Urinary bladder (tissue), 4 donors: Measurements from ENCODE around the gene ZNF766. TPM values are rescaled to one million over a fixed set of nuclear protein-coding genes. Genes with fewer than 3 reads are reported as not detected.
A peak's percentile ranks its signal among the peaks of the same experiment; 100 is the strongest.

Experiments used
- DNase-seq: peaks from one replicate; pipeline ENCODE4 v3.0.0-alpha.2; 2015; ENCODE audit errors: extremely low spot score
- H3K27ac ChIP-seq: one replicate; pipeline ENCODE4 v1.5.1; 2013; ENCODE audit warnings: low read depth, mild to moderate bottlenecking, moderate library complexity
- H3K36me3 ChIP-seq: one replicate; pipeline ENCODE4 v1.6.1; 2013; ENCODE audit warnings: mild to moderate bottlenecking, moderate library complexity; ENCODE audit not compliant: insufficient read depth
- H3K4me1 ChIP-seq: one replicate; pipeline ENCODE4 v1.6.1; 2013; ENCODE audit warnings: mild to moderate bottlenecking, moderate library complexity; ENCODE audit not compliant: insufficient read depth
- H3K4me3 ChIP-seq: one replicate; pipeline ENCODE4 v1.5.1; 2013; ENCODE audit warnings: low read depth, low read length
- WGBS: extraction: QIAGEN DNeasy Blood & Tissue Kit; methylation state at CpG from one replicate; pipeline ENCODE4 v1.1.7; 2013; 5-methylcytosine and 5-hydroxymethylcytosine counted together
- polyA plus RNA-seq: library from polyadenylated mRNA; stranded (reverse); fragments of 200-250 nt; gene quantifications from one replicate; pipeline ENCODE4 v1.2.3, GENCODE V29; 2013
- total RNA-seq: library from RNA; depleted of rRNA; stranded (reverse); fragments of >200 nt; gene quantifications from one replicate; pipeline ENCODE4 v1.2.3, GENCODE V29; 2014
- donor health status: healthy with polysubstance abuse.
- donor health status: healthy.

ZNF766 gene
- total RNA-seq (28.1 TPM), polyA plus RNA-seq (11.7 TPM)

DNA sequence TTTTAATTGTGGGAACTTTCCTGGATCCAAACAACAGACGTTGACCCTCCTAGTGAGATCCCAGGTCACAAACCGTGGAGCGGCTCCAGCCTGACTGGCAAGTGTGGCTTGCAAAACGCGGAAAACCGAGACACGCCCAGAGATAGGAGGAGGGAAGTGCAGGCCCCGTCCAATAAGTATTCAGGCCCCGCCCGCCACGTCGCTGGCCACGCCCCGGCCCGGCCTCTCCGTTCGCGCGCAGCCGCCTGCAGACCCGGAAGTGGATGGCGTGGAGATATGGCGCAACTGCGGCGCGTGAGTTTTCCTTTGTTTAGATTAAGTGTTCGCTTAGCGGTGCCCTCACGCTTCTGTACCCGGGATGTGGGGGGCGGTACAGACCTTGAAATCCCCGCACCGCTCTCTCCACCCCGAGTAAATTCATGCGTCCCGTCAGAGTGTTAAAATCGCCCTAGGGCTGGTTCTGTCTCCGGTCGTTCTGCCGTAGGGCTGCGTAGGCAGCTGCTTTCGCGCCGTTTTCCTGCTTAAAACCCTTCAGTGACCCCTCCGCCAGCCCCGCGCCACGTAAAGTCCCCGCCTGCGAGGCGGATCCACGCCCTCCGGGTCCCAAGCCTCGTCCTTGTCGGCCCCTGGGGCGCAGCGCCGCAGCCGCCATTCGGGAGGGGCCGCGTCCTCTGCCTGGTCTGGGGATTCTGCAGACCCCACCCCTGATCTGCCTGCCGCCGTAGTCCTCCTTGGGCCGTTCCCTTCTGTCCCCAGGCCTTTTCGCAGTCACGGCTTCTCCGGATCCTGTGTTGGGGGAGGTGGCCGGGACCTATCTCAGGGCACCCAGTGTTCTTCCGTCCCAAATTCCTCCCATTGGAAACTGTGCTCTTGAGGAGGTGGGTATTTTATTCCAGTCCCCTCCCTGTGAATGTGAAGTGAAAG is at the start of gene ZNF766:
ZNF766 (plus strand) TSS at position 250 of the 924 bp plus-strand sequence; CDS start at position 277, 27 bp downstream.
- peak; percentile 86 for DNase-seq
- H3K4me1 ChIP-seq: peaks cover 6% of the 10 kb centered on the region
- WGBS: under 1% methylated on average over 70 of the region's 70 CpGs
- H3K36me3 ChIP-seq: no peaks in the 10 kb centered on the region
- peak within 1 kb of the TSS; percentile 96 for H3K27ac ChIP-seq
- H3K4me3 ChIP-seq: peak within 1 kb of the TSS; percentile 75

DNA sequence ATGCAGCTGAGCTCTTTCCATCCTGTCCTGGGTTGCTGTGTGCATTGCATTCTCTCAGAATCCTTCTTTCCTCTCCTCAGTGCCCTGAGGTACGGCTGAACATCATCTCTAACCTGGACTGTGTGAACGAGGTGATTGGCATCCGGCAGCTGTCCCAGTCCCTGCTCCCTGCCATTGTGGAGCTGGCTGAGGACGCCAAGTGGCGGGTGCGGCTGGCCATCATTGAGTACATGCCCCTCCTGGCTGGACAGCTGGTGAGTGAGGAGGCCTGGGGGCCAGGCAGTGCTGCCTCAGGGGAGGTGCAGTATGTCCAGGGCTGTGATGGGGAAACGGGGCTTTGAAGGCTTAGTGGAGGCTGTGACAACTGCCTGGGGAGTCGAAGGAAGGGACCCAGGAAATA is 49.8 kb upstream of the ZNF766 start:
- H3K4me3 ChIP-seq: no peak overlapping the region
- no peaks in the 10 kb centered on the region for H3K4me1 ChIP-seq
- no peak overlapping the region for H3K27ac ChIP-seq
- 93% methylated on average over 8 of the region's 8 CpGs for WGBS
- peaks cover 7% of the 10 kb centered on the region for H3K36me3 ChIP-seq
- DNase-seq: no peak

DNA sequence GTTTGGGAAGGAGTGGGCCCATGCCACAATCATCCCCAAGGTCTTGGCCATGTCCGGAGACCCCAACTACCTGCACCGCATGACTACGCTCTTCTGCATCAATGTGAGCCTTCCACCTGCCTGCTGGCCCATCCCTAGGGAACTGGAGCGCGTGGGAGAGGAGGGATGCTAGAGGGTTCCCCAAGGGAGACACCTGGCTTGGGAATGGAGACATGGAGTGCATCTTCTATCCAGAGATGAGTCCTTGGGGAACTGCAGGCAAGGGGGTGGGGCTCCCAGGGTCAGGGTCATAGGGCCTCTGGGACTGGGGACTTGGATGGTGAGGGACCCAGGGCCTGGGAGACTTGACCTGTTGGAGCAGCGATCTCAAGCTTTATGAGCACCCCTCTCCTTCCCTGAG is 48.4 kb upstream of the ZNF766 start:
- WGBS: 97% methylated on average over 6 of the region's 6 CpGs
- DNase-seq: no peak
- Histone ChIP-seq H3K4me1 (no peaks in the 10 kb centered on the region), H3K4me3 (no peak overlapping the region), H3K36me3 (peaks cover 3% of the 10 kb centered on the region), H3K27ac (no peak overlapping the region)

DNA sequence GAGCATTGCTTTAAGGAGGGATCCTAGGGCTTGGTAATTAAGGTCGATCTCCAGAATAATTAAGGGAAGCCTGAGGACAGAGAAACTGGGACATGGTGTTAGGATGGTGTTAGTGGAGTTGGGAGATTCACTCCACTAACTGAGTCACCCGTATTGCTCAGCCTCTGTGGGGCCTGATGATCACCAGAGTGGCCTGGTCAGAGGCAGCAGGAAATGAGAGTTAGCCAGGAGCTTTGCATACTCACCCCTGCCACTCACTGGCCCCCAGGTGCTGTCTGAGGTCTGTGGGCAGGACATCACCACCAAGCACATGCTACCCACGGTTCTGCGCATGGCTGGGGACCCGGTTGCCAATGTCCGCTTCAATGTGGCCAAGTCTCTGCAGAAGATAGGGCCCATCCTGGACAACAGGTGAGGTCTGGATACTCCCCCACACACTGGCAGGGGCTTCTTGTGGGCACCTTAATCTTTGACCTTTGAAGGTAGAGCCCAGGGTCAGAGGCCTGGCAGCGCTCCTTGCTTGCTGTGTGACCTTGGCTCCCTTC is 47.5 kb upstream of the ZNF766 start:
- 93% methylated on average over 7 of the region's 7 CpGs for WGBS
- H3K27ac ChIP-seq: no peak overlapping the region

DNA sequence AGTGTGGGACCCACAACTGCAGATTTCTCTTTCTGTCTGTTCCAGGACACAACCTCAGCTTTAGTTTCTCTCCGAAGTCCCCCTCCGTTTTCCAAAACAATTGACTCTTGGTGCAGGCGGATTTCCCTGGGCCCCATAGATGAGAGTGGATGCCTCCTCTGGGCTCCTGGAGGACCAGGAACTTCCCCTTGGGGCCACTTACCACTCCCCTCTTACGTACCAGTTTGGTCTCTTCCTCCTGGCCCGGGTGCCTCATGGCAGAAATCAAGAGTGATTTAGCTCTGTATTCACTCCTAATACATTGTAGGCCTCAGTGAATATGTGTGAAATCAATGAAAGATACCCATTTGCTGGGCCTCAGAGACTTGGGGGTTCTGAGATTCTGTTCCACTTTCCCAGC is 45.2 kb upstream of the ZNF766 start:
- Histone ChIP-seq H3K4me3 (no peak overlapping the region), H3K27ac (no peak overlapping the region), H3K36me3 (peaks cover 5% of the 10 kb centered on the region), H3K4me1 (no peaks in the 10 kb centered on the region)
- WGBS: 92% methylated on average over 5 of the region's 5 CpGs
- no peak for DNase-seq

More for the DNA sequence above, 47.5 kb upstream of the ZNF766 start:
- DNase-seq: no peak
- Histone ChIP-seq H3K4me1 (no peaks in the 10 kb centered on the region), H3K36me3 (peaks cover 3% of the 10 kb centered on the region), H3K4me3 (no peak overlapping the region)

DNA sequence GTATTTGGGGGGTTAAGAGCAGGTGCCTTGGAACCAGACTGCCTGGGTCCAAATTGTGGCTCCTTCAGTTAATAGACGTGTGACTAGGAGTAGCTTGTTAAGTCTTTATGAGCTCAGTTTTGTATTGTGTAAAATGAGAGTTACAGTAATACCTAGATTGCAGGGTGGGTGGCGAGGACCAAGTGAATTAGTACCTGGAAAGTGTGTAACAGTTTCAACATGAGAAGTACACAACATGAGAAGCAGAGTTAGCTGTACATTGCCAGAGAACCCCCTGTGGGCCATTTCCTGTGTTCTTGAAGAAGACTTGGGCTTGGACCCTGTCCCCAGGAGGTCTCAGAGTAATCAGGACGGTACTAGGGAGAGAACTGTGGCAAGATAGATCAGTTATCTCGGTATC is 42.7 kb upstream of the ZNF766 start:
- H3K4me1 ChIP-seq: no peaks in the 10 kb centered on the region
- H3K36me3 ChIP-seq: peaks cover 5% of the 10 kb centered on the region
- 89% methylated on average over 4 of the region's 4 CpGs for WGBS

DNA sequence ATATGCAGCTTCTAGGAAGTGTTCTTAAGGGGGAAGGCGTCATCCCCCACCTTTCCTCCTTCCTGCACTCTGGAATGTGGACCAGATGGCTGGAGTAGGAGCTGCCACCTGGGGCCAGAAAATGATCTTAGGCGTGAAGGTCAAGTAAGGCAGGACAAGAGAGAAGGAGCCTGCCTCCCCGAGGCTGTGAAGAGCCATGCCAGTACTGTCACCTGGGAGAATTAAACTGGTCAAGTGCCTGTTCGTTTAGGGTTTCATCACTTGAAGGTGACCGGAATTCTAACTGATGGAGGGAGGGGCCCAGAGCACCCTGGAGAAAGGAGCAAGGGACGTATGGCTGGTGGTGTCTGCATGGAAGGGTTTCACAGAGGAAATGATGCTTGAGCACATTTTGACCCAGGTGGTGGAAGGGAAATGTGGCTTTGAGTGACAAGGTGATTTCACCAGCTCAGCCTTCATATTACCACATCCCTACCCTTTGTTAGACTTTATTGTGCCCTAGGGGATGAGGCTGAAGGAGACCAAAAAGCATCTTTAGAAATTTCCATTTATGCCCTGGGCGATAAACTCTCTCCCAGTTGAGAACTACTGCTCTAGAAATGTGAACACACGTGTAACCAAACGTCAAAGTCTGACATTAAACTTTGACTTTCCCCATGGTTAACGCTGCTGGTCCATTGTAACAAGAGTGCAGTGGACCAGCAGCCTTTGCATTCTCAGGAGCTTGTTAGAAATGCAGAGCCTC is 42.0 kb upstream of the ZNF766 start:
- Histone ChIP-seq H3K4me3 (no peak overlapping the region), H3K4me1 (no peaks in the 10 kb centered on the region), H3K27ac (no peak overlapping the region), H3K36me3 (peaks cover 2% of the 10 kb centered on the region)
- no peak for DNase-seq
- 81% methylated on average over 10 of the region's 10 CpGs for WGBS

More for the DNA sequence above, 42.7 kb upstream of the ZNF766 start:
- no peak overlapping the region for H3K4me3 ChIP-seq
- no peak overlapping the region for H3K27ac ChIP-seq
- no peak for DNase-seq

DNA sequence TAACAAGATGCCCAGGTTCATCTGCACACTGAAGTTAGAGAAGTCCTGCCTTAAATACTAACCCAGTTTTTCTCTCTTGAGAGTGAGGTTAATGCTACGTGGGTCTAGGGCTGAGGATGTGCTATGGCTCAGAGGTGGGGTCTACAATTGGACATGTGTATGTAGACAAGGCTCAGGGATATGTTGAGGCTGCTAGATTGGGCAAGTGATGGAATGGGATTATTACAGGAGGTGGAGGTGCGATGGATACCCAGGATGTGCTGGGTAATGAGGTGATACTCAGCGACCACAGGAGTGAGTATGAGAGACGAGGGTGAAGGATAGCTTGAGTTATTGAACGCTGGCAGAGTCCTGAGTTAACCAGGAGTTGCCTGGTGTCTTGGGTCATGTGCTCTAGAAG is 41.4 kb upstream of the ZNF766 start:
- DNase-seq: no peak

DNA sequence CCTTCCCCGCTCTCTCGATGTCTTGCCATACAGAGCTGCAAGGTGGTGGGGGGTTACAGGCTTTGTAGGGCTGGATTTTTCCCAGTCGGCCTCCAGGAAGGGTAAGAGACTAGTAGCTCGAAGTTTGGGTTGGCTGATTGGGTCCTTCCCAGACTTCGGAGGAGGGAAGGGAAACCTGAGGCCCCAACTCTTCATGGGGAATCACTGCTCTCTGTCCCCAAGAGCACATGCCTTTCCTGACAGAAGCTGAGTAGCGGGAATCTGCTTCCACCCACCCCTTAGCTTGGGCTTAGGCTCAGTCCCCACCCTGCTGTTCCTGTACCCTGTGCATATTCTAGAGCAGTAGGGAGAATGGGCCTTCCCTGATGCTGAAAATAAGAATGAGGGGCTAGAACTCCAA is 39.9 kb upstream of the ZNF766 start:
- Histone ChIP-seq H3K4me3 (no peak overlapping the region), H3K4me1 (no peaks in the 10 kb centered on the region), H3K36me3 (peaks cover 2% of the 10 kb centered on the region), H3K27ac (no peak overlapping the region)
- 90% methylated on average over 6 of the region's 6 CpGs for WGBS
- DNase-seq: no peak

More for the DNA sequence above, 41.4 kb upstream of the ZNF766 start:
- peaks cover 2% of the 10 kb centered on the region for H3K36me3 ChIP-seq
- H3K4me1 ChIP-seq: no peaks in the 10 kb centered on the region
- H3K4me3 ChIP-seq: no peak overlapping the region
- no peak overlapping the region for H3K27ac ChIP-seq
- 86% methylated on average over 5 of the region's 5 CpGs for whole genome bisulfite sequencing

DNA sequence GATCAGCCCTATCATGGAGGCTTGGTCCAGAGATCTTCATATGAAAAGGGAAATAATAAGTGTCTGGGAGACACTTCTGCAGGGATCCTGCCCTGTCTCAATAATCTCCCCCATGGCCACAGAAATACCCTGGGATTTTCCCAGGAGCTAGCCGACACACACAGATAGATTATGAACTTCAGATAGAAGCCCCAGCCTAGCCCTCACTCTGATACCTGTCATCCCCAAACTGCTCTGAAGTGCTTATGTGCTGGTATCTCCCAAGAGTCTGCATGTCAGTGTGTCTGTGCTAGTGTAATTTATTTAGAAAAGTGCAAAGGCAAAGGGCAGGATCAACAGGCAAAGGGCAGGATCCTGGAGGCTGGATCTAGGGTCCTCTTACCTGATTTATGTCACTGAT is 38.7 kb upstream of the ZNF766 start:
- H3K4me3 ChIP-seq: no peak overlapping the region
- H3K36me3 ChIP-seq: peaks cover 2% of the 10 kb centered on the region
- WGBS: 82% methylated on average over 1 of the region's 1 CpG
- H3K27ac ChIP-seq: no peak overlapping the region
- H3K4me1 ChIP-seq: no peaks in the 10 kb centered on the region
- no peak for DNase-seq

DNA sequence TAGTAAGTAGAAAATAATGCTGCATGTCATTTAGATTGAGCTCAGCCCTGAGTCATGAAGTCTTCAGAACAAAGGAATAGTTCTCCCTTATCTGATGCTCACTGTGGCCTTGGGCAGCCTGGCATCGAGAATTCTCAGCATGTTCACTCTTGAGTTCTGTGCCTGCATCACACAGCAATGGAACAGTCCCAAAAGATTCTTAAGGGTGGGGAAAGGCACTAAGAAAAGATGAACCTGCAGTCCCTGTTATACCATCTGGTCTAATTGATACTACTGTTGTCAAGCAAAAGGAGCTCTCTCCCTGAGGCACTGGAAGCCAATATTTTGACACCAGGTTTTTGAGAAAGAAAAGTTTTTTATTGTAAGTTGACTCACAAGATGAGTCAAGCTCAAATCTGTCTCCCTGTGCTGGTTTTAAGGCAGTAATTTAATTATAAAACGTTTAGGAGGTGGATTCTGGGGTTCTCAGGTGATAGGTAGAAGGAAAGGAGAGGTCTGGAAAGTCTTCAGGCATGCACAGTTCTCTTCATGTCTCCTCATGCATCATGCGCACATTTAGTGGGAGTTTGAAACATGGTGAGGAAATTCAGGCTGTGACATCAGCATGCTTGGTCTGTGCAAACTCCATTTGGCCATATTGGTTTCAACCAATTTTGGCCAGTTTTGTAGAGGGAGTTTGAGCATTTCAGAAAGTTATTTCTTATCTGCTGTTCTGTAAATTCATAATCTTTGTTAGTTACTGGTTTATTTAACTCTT is 38.1 kb upstream of the ZNF766 start:
- Histone ChIP-seq H3K4me1 (no peaks in the 10 kb centered on the region), H3K27ac (no peak overlapping the region), H3K4me3 (no peak overlapping the region), H3K36me3 (peaks cover 2% of the 10 kb centered on the region)
- 75% methylated on average over 3 of the region's 3 CpGs for WGBS
- no peak for DNase-seq

DNA sequence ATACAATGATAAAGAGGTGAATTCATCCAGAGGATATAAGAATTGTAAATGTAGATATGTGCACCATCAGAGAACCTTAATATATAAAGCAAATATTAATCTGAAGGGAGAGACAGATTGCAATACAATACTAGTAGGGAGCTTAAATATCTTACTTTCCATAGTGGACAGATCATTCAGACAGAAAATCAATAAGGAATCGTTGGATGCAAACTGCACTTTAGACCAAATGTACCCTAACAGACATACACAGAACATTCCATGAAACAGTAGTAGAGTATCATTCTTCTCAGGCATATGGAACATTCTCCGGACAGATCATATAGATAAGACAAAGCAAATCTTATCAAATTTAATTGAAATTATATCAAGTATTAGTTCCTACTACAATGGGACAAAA is 35.0 kb upstream of the ZNF766 start:
- H3K4me1 ChIP-seq: no peaks in the 10 kb centered on the region
- H3K36me3 ChIP-seq: no peaks in the 10 kb centered on the region
- no peak for DNase-seq
- no peak overlapping the region for H3K27ac ChIP-seq
- no peak overlapping the region for H3K4me3 ChIP-seq
- WGBS: 83% methylated on average over 2 of the region's 2 CpGs

DNA sequence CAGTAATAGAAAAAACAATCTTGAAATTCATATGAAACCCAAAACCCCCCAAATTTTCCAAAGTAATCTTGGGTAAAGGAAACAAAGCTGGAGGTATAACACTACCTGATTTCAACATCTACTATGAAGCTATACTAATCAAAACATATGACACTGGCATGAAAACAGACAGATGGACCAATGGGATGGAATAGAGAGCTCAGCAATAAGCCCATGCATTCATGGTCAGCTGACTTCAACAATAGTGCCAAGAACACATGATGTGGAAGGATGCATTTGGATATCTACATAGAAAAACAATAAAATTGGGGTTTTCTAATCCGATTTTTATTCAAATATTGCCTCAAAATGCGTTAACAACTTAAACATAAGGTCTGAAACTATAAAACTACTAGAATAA is 32.2 kb upstream of the ZNF766 start:
- H3K4me3 ChIP-seq: no peak overlapping the region
- H3K36me3 ChIP-seq: no peaks in the 10 kb centered on the region
- H3K27ac ChIP-seq: no peak overlapping the region
- 65% methylated on average over 2 of the region's 2 CpGs for WGBS
- no peaks in the 10 kb centered on the region for H3K4me1 ChIP-seq
- no peak for DNase-seq
